ENCODE data around the gene ADCY5. TPM values are rescaled to one million over a fixed set of nuclear protein-coding genes. Genes with fewer than 3 reads are reported as not detected.

Gene ADCY5
- total RNA-seq, 4 donors from 2014 or later: 0.46 to 3.5 (median 1.3) TPM

GRCh38 chr3:123349201-123349535 is 99.7 kb downstream of the ADCY5 start:
- DNase-seq (ENCODE audit: low spot score in 2 of 2): no peak
- 77 to 79% methylated on average over 9 of the region's 9 CpGs for WGBS, 2 donors

GRCh38 chr3:123348471-123349200 is 100.3 kb downstream of the ADCY5 start:
- WGBS, 2 donors: 81% methylated on average over 12 of the region's 12 CpGs
- H3K4me3 ChIP-seq (ENCODE audit: low read depth, poor library complexity, severe bottlenecking): no peak overlapping the region
- no peak for DNase-seq (ENCODE audit: low spot score in 2 of 2)
- no peak for TF ChIP-seq CTCF (IDR thresholded peaks at IDR 0.05)
- no peak for TF ChIP-seq POLR2A (IDR thresholded peaks at IDR 0.05)
- intact Hi-C loops (cut with DNase I; ENCODE audit: low total_unique reads): no loop called here

More at GRCh38 chr3:123349201-123349535, 99.7 kb downstream of the ADCY5 start:
- TF ChIP-seq CTCF (IDR thresholded peaks at IDR 0.05) (no peak), POLR2A (IDR thresholded peaks at IDR 0.05) (no peak)
- no peak overlapping the region for H3K4me3 ChIP-seq (ENCODE audit: low read depth, poor library complexity, severe bottlenecking)
- intact Hi-C loops (cut with DNase I; ENCODE audit: low total_unique reads): no loop called here

- DNase-seq (ENCODE audit: low spot score in 2 of 2): no peak
- intact Hi-C loops (cut with DNase I; ENCODE audit: low total_unique reads): no loop called here
- WGBS, 2 donors: 51 to 54% methylated on average over 15 of the region's 15 CpGs
Observed at GRCh38 chr3:123347691-123348264, 101.1 kb downstream of the ADCY5 start.

GRCh38 chr3:123347205-123347604 is 101.7 kb downstream of the ADCY5 start:
- intact Hi-C loops (cut with DNase I; ENCODE audit: low total_unique reads): no loop called here
- no peak overlapping the region for H3K4me3 ChIP-seq (ENCODE audit: low read depth, poor library complexity, severe bottlenecking)
- WGBS, 2 donors: 69 to 81% methylated on average over 4 of the region's 4 CpGs
- no peak for TF ChIP-seq POLR2A (IDR thresholded peaks at IDR 0.05)
- TF ChIP-seq CTCF (IDR thresholded peaks at IDR 0.05): no peak
- no peak for DNase-seq (ENCODE audit: low spot score in 2 of 2)

More at GRCh38 chr3:123347691-123348264, 101.1 kb downstream of the ADCY5 start:
- H3K4me3 ChIP-seq (ENCODE audit: low read depth, poor library complexity, severe bottlenecking): no peak overlapping the region
- no peak for TF ChIP-seq POLR2A (IDR thresholded peaks at IDR 0.05)
- no peak for TF ChIP-seq CTCF (IDR thresholded peaks at IDR 0.05)

GRCh38 chr3:123346021-123346420 is 102.9 kb downstream of the ADCY5 start:
- no peak overlapping the region for H3K4me3 ChIP-seq (ENCODE audit: low read depth, poor library complexity, severe bottlenecking)
- no peak for TF ChIP-seq POLR2A (IDR thresholded peaks at IDR 0.05)
- TF ChIP-seq CTCF (IDR thresholded peaks at IDR 0.05): no peak
- no peak for DNase-seq (ENCODE audit: low spot score in 2 of 2)
- intact Hi-C loops (cut with DNase I; ENCODE audit: low total_unique reads): no loop called here
- WGBS, 2 donors: 79 to 94% methylated on average over 8 of the region's 8 CpGs

Data from lower leg skin (tissue), 4 donors.